Measurements from ENCODE around the gene GARS1. TPM values are rescaled to one million over a fixed set of nuclear protein-coding genes. Genes with fewer than 3 reads are reported as not detected.
"Not testable (repeated sequence)": the region's sequence is repeated elsewhere in the genome, so short reads cannot be mapped to it uniquely, and the experiment has no call there.

Gene GARS1
- total RNA-seq, 1 donor from 2014 or later, result 154 TPM

GRCh38 chr7:30572212-30572841, 22.4 kb upstream of the GARS1 start:
- no peak for DNase-seq (ENCODE audit: low read depth)
- no peak for TF ChIP-seq CTCF (conservative IDR thresholded peaks at IDR 0.05; ENCODE audit: low read depth, low read length)
- H3K4me3 ChIP-seq (ENCODE audit: low read depth, low read length), result no peak overlapping the region

- no peak overlapping the region for H3K4me3 ChIP-seq (ENCODE audit: low read depth, low read length)
- DNase-seq (ENCODE audit: low read depth), result no peak
- TF ChIP-seq CTCF (conservative IDR thresholded peaks at IDR 0.05; ENCODE audit: low read depth, low read length), result no peak
Measured at GRCh38 chr7:30575910-30576309, 18.8 kb upstream of the GARS1 start.

GRCh38 chr7:30583181-30583580, 11.5 kb upstream of the GARS1 start:
- H3K4me3 ChIP-seq (ENCODE audit: low read depth, low read length), result no peak overlapping the region
- TF ChIP-seq CTCF (conservative IDR thresholded peaks at IDR 0.05; ENCODE audit: low read depth, low read length), result no peak

GRCh38 chr7:30584415-30584814, 10.3 kb upstream of the GARS1 start:
- no peak for TF ChIP-seq CTCF (conservative IDR thresholded peaks at IDR 0.05; ENCODE audit: low read depth, low read length)
- DNase-seq (ENCODE audit: low read depth), result no peak
- no peak overlapping the region for H3K4me3 ChIP-seq (ENCODE audit: low read depth, low read length)

More at GRCh38 chr7:30583181-30583580, 11.5 kb upstream of the GARS1 start:
- DNase-seq (ENCODE audit: low read depth), result no peak

GRCh38 chr7:30584965-30585364, 9.7 kb upstream of the GARS1 start:
- no peak for TF ChIP-seq CTCF (conservative IDR thresholded peaks at IDR 0.05; ENCODE audit: low read depth, low read length)
- no peak overlapping the region for H3K4me3 ChIP-seq (ENCODE audit: low read depth, low read length)
- DNase-seq (ENCODE audit: low read depth), result no peak

- H3K4me3 ChIP-seq (ENCODE audit: low read depth, low read length), result no peak overlapping the region
- no peak for TF ChIP-seq CTCF (conservative IDR thresholded peaks at IDR 0.05; ENCODE audit: low read depth, low read length)
- DNase-seq (ENCODE audit: low read depth), result no peak
Measured at GRCh38 chr7:30585675-30586074, 9.0 kb upstream of the GARS1 start.

- not testable (repeated sequence) for H3K4me3 ChIP-seq (ENCODE audit: low read depth, low read length); DNase-seq (ENCODE audit: low read depth)
Measured at GRCh38 chr7:30587547-30587946, 7.1 kb upstream of the GARS1 start.
